H1 (cell line): ENCODE measurements around the gene HPGDS.

Source experiments
- CTCF ChIP-seq, 3 experiments: IDR thresholded peaks; 1 replicate in 2 of 3; 2 replicates in 1 of 3; pipeline versions ENCODE4 v1.5.1 to v1.6.1; 2011; ENCODE audit warnings: low read length in 3 of 3, mild to moderate bottlenecking in 3 of 3, inconsistent platforms in 2 of 3, low read depth in 1 of 3, moderate library complexity in 1 of 3; ENCODE audit not compliant: insufficient read depth in 1 of 3; ENCODE audit errors: control extremely low read depth in 1 of 3
- EP300 ChIP-seq, 2 experiments: IDR thresholded peaks; 1 replicate in 1 of 2; 2 replicates in 1 of 2; pipeline ENCODE4 v1.6.1; 2011 to 2012; ENCODE audit warnings: low read depth in 2 of 2, low read length in 2 of 2, mild to moderate bottlenecking in 2 of 2, borderline replicate concordance in 1 of 2, inconsistent platforms in 1 of 2, moderate library complexity in 1 of 2
- NRF1 ChIP-seq: IDR thresholded peaks from 2 replicates; pipeline ENCODE4 v1.6.1; 2011; ENCODE audit warnings: mild to moderate bottlenecking, low read depth, low read length, improper control_type of control experiment
- TCF12 ChIP-seq: IDR thresholded peaks from 2 replicates; pipeline ENCODE4 v1.6.1; 2011; ENCODE audit warnings: low read depth, mild to moderate bottlenecking, low read length
- YY1 ChIP-seq: IDR thresholded peaks from 2 replicates; pipeline ENCODE4 v1.6.1; 2011; ENCODE audit warnings: low read depth, mild to moderate bottlenecking, low read length

GRCh38 chr4:94298725-94299252 lies 43.8 kb downstream of the HPGDS start:
- TF ChIP-seq TCF12 (no peak), CTCF (IDR thresholded peaks at IDR 0.05; ENCODE audit: control extremely low read depth in 1 of 3, insufficient read depth in 1 of 3, low read depth in 1 of 3, low read length in 3 of 3) (no peak), EP300 (IDR thresholded peaks at IDR 0.05; ENCODE audit: borderline replicate concordance in 1 of 2, low read depth in 2 of 2, low read length in 2 of 2) (no peak), YY1 (no peak), NRF1 (no peak)
